Activated CD8-positive, alpha-beta T cell treated with anti-CD3 and anti-CD28 coated beads for 36 hours (primary cell): ENCODE results near the gene KCTD16. TPM values are rescaled to one million over a fixed set of nuclear protein-coding genes. Genes with fewer than 3 reads are reported as not detected.

ENCODE experiments used
- ATAC-seq: fragments of 200-7000 bp; cut with Tn5 transposase; one replicate; pipeline ENCODE4 v1.10.0; 2021; ENCODE audit warnings: mild to moderate bottlenecking, moderate library complexity
- CTCF ChIA-PET: fragments of 350-600 bp; sonication (Branson Sonifier 250); formaldehyde crosslinking; loops from one replicate; lab custom pipeline; 2021; ENCODE audit warnings: antibody characterized with exemption; lab: Charles Lee
- POLR2A ChIA-PET: fragments of 350-600 bp; sonication (Branson Sonifier 250); formaldehyde crosslinking; loops from one replicate; lab custom pipeline; 2021; ENCODE audit warnings: antibody characterized with exemption; lab: Charles Lee
- DNase-seq: peaks from one replicate; pipeline ENCODE4 v3.0.0-alpha.2; 2020
- H3K27ac Mint-ChIP-seq: one replicate; pipeline ENCODE4 v1.8.0; 2021; ENCODE audit warnings: mild to moderate bottlenecking, mixed read lengths
- H3K27me3 Mint-ChIP-seq: one replicate; pipeline ENCODE4 v1.8.0; 2021; ENCODE audit warnings: mixed read lengths
- H3K36me3 Mint-ChIP-seq: one replicate; pipeline ENCODE4 v1.8.0; 2021; ENCODE audit warnings: low read depth, mixed read lengths
- H3K4me1 Mint-ChIP-seq: one replicate; pipeline ENCODE4 v1.8.0; 2021; ENCODE audit warnings: low read depth, mixed read lengths
- H3K4me3 Mint-ChIP-seq: one replicate; pipeline ENCODE4 v1.8.0; 2021; ENCODE audit warnings: mild to moderate bottlenecking, moderate library complexity, mixed read lengths
- H3K9me3 Mint-ChIP-seq: one replicate; pipeline ENCODE4 v1.8.0; 2021; ENCODE audit warnings: mixed read lengths
- intact Hi-C: fragments of 100-400 bp; cut with micrococcal nuclease; formaldehyde crosslinking; loops from one replicate; pipeline ENCODE4 v1.10.0; 2022
- total RNA-seq, 2 experiments: library from RNA; stranded (reverse); gene quantifications; one replicate each; pipeline ENCODE4 v1.2.3, GENCODE V29; 2021
- TF ChIP-seq, protein P1 (sequence below): fragments of 200-600 bp; IDR thresholded peaks from one replicate; pipeline ENCODE4 v1.8.0; 2022; ENCODE audit warnings: antibody characterized with exemption, mild to moderate bottlenecking

The KCTD16 gene
- total RNA-seq, 2 experiments from 2014 or later = 0.27 to 0.29 TPM

- no peak for ATAC-seq
- CTCF ChIA-PET = interaction anchor here (0.7 to 7.2 kb wide), 10 partner anchors 9 to 789 kb away, joined by 3 to 54 read pairs (median 4); partner anchors contain the start of genes KCTD16, NR3C1 and YIPF5
- H3K36me3 Mint-ChIP-seq = peaks cover 3% of the 10 kb centered on the region
Measured at GRCh38 chr5:144192661-144193060, 22.0 kb downstream of the KCTD16 start.

DNA sequence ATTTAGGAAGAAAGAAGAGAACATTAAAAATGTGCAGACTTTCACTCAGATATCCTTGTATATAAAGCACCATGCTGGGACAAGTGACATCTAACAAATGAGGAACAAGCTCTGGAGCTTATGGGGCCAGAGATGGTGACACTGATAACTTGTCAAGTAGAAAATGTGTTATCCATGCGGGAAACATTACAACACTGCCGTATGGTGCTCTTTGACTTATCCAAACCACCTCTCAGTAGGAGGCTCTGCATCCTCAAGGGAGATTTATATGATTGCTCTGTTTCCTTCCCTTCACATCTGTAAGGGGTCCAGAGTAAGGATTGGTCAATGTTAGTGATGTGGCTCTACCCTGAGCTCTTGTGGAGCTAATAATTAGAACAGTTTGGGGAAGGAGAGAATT, 23.5 kb downstream of the KCTD16 start:
- CTCF ChIA-PET = interaction anchor here (1.4 to 7.2 kb wide), 4 partner anchors 11 to 369 kb away, joined by 3 to 54 read pairs (median 18); partner anchors contain the start of genes KCTD16 and YIPF5
- Mint-ChIP-seq H3K36me3 (no peaks in the 10 kb centered on the region), H3K9me3 (no peaks in the 10 kb centered on the region), H3K4me1 (peaks cover under 1% of the 10 kb centered on the region), H3K4me3 (no peak overlapping the region), H3K27ac (no peak overlapping the region), H3K27me3 (peaks cover 1% of the 10 kb centered on the region)
- DNase-seq = no peak
- intact Hi-C loops = no loop called here
- ATAC-seq = no peak
- TF ChIP-seq, protein P1, sequence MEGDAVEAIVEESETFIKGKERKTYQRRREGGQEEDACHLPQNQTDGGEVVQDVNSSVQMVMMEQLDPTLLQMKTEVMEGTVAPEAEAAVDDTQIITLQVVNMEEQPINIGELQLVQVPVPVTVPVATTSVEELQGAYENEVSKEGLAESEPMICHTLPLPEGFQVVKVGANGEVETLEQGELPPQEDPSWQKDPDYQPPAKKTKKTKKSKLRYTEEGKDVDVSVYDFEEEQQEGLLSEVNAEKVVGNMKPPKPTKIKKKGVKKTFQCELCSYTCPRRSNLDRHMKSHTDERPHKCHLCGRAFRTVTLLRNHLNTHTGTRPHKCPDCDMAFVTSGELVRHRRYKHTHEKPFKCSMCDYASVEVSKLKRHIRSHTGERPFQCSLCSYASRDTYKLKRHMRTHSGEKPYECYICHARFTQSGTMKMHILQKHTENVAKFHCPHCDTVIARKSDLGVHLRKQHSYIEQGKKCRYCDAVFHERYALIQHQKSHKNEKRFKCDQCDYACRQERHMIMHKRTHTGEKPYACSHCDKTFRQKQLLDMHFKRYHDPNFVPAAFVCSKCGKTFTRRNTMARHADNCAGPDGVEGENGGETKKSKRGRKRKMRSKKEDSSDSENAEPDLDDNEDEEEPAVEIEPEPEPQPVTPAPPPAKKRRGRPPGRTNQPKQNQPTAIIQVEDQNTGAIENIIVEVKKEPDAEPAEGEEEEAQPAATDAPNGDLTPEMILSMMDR = no peak
- POLR2A ChIA-PET = no interaction called here

More at GRCh38 chr5:144192661-144193060, 22.0 kb downstream of the KCTD16 start:
- POLR2A ChIA-PET = interaction anchor here (1.3 kb wide), 1 partner anchor 22 kb away, joined by 6 read pairs; the partner anchor contains the start of genes KCTD16 and YIPF5
- DNase-seq = no peak
- H3K27ac Mint-ChIP-seq = no peak overlapping the region
- H3K27me3 Mint-ChIP-seq = no peaks in the 10 kb centered on the region
- intact Hi-C loops = no loop called here
- H3K4me3 Mint-ChIP-seq = no peak overlapping the region
- H3K9me3 Mint-ChIP-seq = peaks cover 2% of the 10 kb centered on the region
- H3K4me1 Mint-ChIP-seq = peaks cover 15% of the 10 kb centered on the region
- TF ChIP-seq, protein P1 = no peak

DNA sequence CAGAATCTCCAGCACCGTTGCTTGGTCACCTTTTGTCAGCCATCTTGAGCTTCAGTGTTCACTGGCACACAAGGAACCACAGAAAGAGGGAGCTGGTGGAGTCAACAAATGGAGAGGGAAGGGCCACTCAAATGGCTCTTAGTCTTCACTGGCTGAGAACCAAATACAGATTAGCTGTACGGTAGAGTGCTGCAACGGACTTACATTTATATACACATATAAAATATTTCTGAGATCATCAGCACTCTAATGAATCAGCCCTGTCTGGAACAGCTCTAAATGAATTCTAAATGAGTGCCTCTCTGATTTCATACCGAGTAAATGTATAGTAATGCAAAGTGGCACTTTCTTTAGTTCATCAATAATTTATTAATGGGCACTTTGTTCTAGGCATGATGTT, 24.8 kb downstream of the KCTD16 start:
- no peaks in the 10 kb centered on the region for H3K36me3 Mint-ChIP-seq
- ATAC-seq (no peak), DNase-seq (no peak)
- intact Hi-C loops = no loop called here
- H3K4me1 Mint-ChIP-seq = no peaks in the 10 kb centered on the region
- H3K27me3 Mint-ChIP-seq = peaks cover 4% of the 10 kb centered on the region
- no peaks in the 10 kb centered on the region for H3K9me3 Mint-ChIP-seq
- H3K4me3 Mint-ChIP-seq = no peak overlapping the region
- TF ChIP-seq, protein P1 = no peak
- no peak overlapping the region for H3K27ac Mint-ChIP-seq
- ChIA-PET CTCF (interaction anchor here (1.3 to 7.2 kb wide), 2 partner anchors 9 to 12 kb away, joined by 3 to 54 read pairs; no protein-coding TSS in a partner anchor), POLR2A (no interaction called here)

- DNase-seq (no peak), ATAC-seq (no peak)
- Mint-ChIP-seq H3K4me3 (no peak overlapping the region), H3K27ac (no peak overlapping the region), H3K36me3 (no peaks in the 10 kb centered on the region), H3K9me3 (no peaks in the 10 kb centered on the region), H3K4me1 (no peaks in the 10 kb centered on the region), H3K27me3 (peaks cover 5% of the 10 kb centered on the region)
- TF ChIP-seq, protein P1 = no peak
- CTCF ChIA-PET = interaction anchor here (1.3 to 7.2 kb wide), 2 partner anchors 8 to 11 kb away, joined by 3 to 54 read pairs; no protein-coding TSS in a partner anchor
- POLR2A ChIA-PET = no interaction called here
- intact Hi-C loops = no loop called here
Measured at GRCh38 chr5:144196612-144197011, 25.9 kb downstream of the KCTD16 start.

- intact Hi-C loops = no loop called here
- H3K36me3 Mint-ChIP-seq = no peaks in the 10 kb centered on the region
- ATAC-seq = no peak
- no peak overlapping the region for H3K4me3 Mint-ChIP-seq
- H3K27me3 Mint-ChIP-seq = peaks cover 8% of the 10 kb centered on the region
- TF ChIP-seq, protein P1 = no peak
- H3K27ac Mint-ChIP-seq = no peak overlapping the region
- H3K4me1 Mint-ChIP-seq = peaks cover 3% of the 10 kb centered on the region
- ChIA-PET POLR2A (no interaction called here), CTCF (interaction anchor here (2.0 kb wide), 1 partner anchor 9 kb away, joined by 6 read pairs; no protein-coding TSS in a partner anchor)
- no peaks in the 10 kb centered on the region for H3K9me3 Mint-ChIP-seq
- no peak for DNase-seq
Measured at GRCh38 chr5:144198386-144198785, 27.7 kb downstream of the KCTD16 start.
